HEK293 (cell line): ENCODE measurements around the gene PLCG1.
"Not testable (repeated sequence)": the region's sequence is repeated elsewhere in the genome, so short reads cannot be mapped to it uniquely, and the experiment has no call there.

Experiments used
- GLIS1 ChIP-seq: fragments of 450-650 bp; formaldehyde crosslinking; IDR thresholded peaks from 2 replicates; pipeline ENCODE4 v1.5.1; 2016; ENCODE audit warnings: missing biosample characterization, missing genetic modification characterization
- IKZF3 ChIP-seq: fragments of 450-650 bp; IDR thresholded peaks from 2 replicates; pipeline ENCODE4 v1.5.0; 2018; ENCODE audit warnings: missing biosample characterization, mild to moderate bottlenecking, missing genetic modification characterization, moderate library complexity
- RBAK ChIP-seq: fragments of 450-650 bp; formaldehyde crosslinking; IDR thresholded peaks from 2 replicates; pipeline ENCODE4 v1.5.1; 2016; ENCODE audit warnings: missing biosample characterization, missing genetic modification characterization
- ZNF114 ChIP-seq: fragments of 450-650 bp; formaldehyde crosslinking; IDR thresholded peaks from 2 replicates; pipeline ENCODE4 v1.5.0; 2017; ENCODE audit warnings: missing biosample characterization, missing genetic modification characterization
- ZNF214 ChIP-seq: fragments of 450-650 bp; formaldehyde crosslinking; IDR thresholded peaks from 2 replicates; pipeline ENCODE4 v1.5.1; 2017; ENCODE audit warnings: missing biosample characterization, mild to moderate bottlenecking, missing genetic modification characterization, borderline replicate concordance

GRCh38 chr20:41118159-41118558 is 19.2 kb upstream of the PLCG1 start:
- not testable (repeated sequence) for TF ChIP-seq ZNF214, ZNF114, IKZF3, GLIS1, RBAK (tag by site-specific recombination)
